ENCODE results near the gene TSPO. TPM values are rescaled to one million over a fixed set of nuclear protein-coding genes. Genes with fewer than 3 reads are reported as not detected.

Gene TSPO
- polyA plus RNA-seq, 1 of the 3 experiments (the other 2 are of a cell fraction) = 156 TPM

DNA sequence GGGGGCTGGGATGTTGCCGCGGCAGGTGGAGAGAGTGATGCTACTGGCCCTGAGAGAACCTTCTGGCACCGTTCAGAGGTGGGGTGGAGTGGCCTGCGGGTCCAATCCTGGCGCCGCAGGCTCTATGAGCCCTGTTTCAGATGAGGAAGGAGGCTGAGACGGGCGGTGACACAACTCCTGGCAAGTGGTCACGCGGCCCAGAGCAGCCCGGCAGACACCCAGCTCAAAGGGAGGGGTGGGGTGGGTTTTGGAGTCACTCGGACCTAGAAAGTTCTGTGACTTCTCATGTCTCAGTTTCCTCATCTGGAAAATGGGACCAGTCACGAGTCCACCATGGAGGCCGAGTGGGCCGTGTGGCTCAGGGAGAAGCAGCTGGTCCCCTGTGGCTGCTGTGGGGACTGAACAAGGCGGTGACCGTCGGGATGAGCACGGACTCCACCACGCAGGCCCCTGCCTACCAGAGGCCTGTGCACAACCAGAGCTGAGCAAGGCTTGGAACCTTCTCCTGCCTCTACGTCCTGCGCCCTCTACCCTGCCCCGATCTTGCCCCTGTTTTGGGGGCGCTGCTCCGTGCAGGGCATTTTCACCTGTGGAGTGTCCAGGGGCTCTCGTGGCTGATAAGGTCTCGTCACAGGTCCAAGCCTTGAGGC lies 3.7 kb downstream of the TSPO start:
- H3K36me3 ChIP-seq (replicated peaks in 1 of 2; ENCODE audit: control insufficient read depth in 1 of 2, insufficient read depth in 2 of 2, low read length in 1 of 2) = no peaks in the 10 kb centered on the region
- 100% methylated on average over 1 of the region's 27 CpGs for WGBS (ENCODE audit: low lambda C conversion rate)
- CTCF ChIA-PET = no interaction called here
- no peaks in the 10 kb centered on the region for H3F3A ChIP-seq (replicated peaks; ENCODE audit: insufficient read depth)
- no peak for DNase-seq
- no peak overlapping the region for H3K9ac ChIP-seq
- no peak overlapping the region for H3K4me2 ChIP-seq
- no peak overlapping the region for H2AFZ ChIP-seq (ENCODE audit: low read depth)
- H3K27ac ChIP-seq (ENCODE audit: low read depth in 2 of 2, low read length in 1 of 2) = no peak overlapping the region; a peak in 1 of 4 replicates
- no peaks in the 10 kb centered on the region for H3K9me3 ChIP-seq
- TF ChIP-seq, protein P1, sequence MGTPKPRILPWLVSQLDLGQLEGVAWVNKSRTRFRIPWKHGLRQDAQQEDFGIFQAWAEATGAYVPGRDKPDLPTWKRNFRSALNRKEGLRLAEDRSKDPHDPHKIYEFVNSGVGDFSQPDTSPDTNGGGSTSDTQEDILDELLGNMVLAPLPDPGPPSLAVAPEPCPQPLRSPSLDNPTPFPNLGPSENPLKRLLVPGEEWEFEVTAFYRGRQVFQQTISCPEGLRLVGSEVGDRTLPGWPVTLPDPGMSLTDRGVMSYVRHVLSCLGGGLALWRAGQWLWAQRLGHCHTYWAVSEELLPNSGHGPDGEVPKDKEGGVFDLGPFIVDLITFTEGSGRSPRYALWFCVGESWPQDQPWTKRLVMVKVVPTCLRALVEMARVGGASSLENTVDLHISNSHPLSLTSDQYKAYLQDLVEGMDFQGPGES (IDR thresholded peaks at IDR 0.05; ENCODE audit: low read depth, low read length) = no peak
- no peaks in the 10 kb centered on the region for H3K9me2 ChIP-seq
- POLR2A ChIA-PET = no interaction called here
- H3K79me2 ChIP-seq (ENCODE audit: insufficient read depth) = peaks cover 42% of the 10 kb centered on the region
- peaks cover 0 to 2% of the 10 kb centered on the region in 2 experiments; a peak in 1 of 4 replicates for H3K4me1 ChIP-seq (ENCODE audit: control insufficient read depth in 1 of 2, insufficient read depth in 2 of 2, low read depth in 1 of 2, low read length in 1 of 2)
- peaks cover 4% of the 10 kb centered on the region; the same call in 1 of the 2 replicates for H4K20me1 ChIP-seq (ENCODE audit: insufficient read depth)
- no peaks in the 10 kb centered on the region for H3K27me3 ChIP-seq (ENCODE audit: insufficient read depth)
- no peak overlapping the region for H3K4me3 ChIP-seq (ENCODE audit: low read depth in 2 of 2, low read length in 1 of 2)

- Histone ChIP-seq H3K27ac (ENCODE audit: low read depth in 2 of 2, low read length in 1 of 2) (no peak overlapping the region; a peak in 1 of 4 replicates), H3K9me3 (no peaks in the 10 kb centered on the region), H3K27me3 (ENCODE audit: insufficient read depth) (no peaks in the 10 kb centered on the region), H3F3A (replicated peaks; ENCODE audit: insufficient read depth) (no peaks in the 10 kb centered on the region), H3K4me1 (ENCODE audit: control insufficient read depth in 1 of 2, insufficient read depth in 2 of 2, low read depth in 1 of 2, low read length in 1 of 2) (peaks cover 0 to 2% of the 10 kb centered on the region in 2 experiments; a peak in 1 of 4 replicates), H3K9ac (no peak overlapping the region), H2AFZ (ENCODE audit: low read depth) (no peak overlapping the region), H3K36me3 (replicated peaks in 1 of 2; ENCODE audit: control insufficient read depth in 1 of 2, insufficient read depth in 2 of 2, low read length in 1 of 2) (no peaks in the 10 kb centered on the region), H3K4me2 (no peak overlapping the region), H3K9me2 (no peaks in the 10 kb centered on the region), H4K20me1 (ENCODE audit: insufficient read depth) (peaks cover 4% of the 10 kb centered on the region; the same call in 1 of the 2 replicates), H3K4me3 (ENCODE audit: low read depth in 2 of 2, low read length in 1 of 2) (no peak overlapping the region), H3K79me2 (ENCODE audit: insufficient read depth) (peaks cover 42% of the 10 kb centered on the region)
- no peak for DNase-seq
- ChIA-PET CTCF (no interaction called here), POLR2A (no interaction called here)
- WGBS (ENCODE audit: low lambda C conversion rate) = no CpG with 5 or more reads among the region's 5 CpGs
- no peak for TF ChIP-seq TAF1 (IDR thresholded peaks at IDR 0.05; ENCODE audit: borderline replicate concordance, low read depth, low read length)
- TF ChIP-seq RCOR1 (IDR thresholded peaks at IDR 0.05; ENCODE audit: low read length) = no peak
- no peak for TF ChIP-seq EP300 (IDR thresholded peaks at IDR 0.05; ENCODE audit: borderline replicate concordance in 1 of 2, low read depth in 1 of 2, low read length in 1 of 2)
- no peak for TF ChIP-seq TEAD4 (IDR thresholded peaks at IDR 0.05; ENCODE audit: borderline replicate concordance, insufficient read depth)
- no peak for TF ChIP-seq GABPA (IDR thresholded peaks at IDR 0.05; ENCODE audit: low read depth)
- TF ChIP-seq RFX5 (IDR thresholded peaks at IDR 0.05; ENCODE audit: low read length) = no peak
- no peak for TF ChIP-seq MXI1 (IDR thresholded peaks at IDR 0.05; ENCODE audit: low read depth, low read length)
- no peak for TF ChIP-seq POLR2AphosphoS5 (IDR thresholded peaks at IDR 0.05; ENCODE audit: low read depth, low read length)
- no peak for TF ChIP-seq FOXM1 (IDR thresholded peaks at IDR 0.05; ENCODE audit: low read depth)
- TF ChIP-seq EZH2phosphoT487 (IDR thresholded peaks at IDR 0.05; ENCODE audit: borderline replicate concordance, low read depth) = no peak
- no peak for TF ChIP-seq JUND (IDR thresholded peaks at IDR 0.05)
- TF ChIP-seq SIN3A (IDR thresholded peaks at IDR 0.05; ENCODE audit: borderline replicate concordance, low read depth, low read length) = no peak
- TF ChIP-seq, protein P1 (IDR thresholded peaks at IDR 0.05; ENCODE audit: low read depth, low read length) = no peak
- TF ChIP-seq RAD21 (IDR thresholded peaks at IDR 0.05; ENCODE audit: low read length) = no peak
- TF ChIP-seq RXRA (IDR thresholded peaks at IDR 0.05; ENCODE audit: borderline replicate concordance, low read depth) = no peak
- TF ChIP-seq, protein P2, sequence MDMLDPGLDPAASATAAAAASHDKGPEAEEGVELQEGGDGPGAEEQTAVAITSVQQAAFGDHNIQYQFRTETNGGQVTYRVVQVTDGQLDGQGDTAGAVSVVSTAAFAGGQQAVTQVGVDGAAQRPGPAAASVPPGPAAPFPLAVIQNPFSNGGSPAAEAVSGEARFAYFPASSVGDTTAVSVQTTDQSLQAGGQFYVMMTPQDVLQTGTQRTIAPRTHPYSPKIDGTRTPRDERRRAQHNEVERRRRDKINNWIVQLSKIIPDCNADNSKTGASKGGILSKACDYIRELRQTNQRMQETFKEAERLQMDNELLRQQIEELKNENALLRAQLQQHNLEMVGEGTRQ (IDR thresholded peaks at IDR 0.05; ENCODE audit: borderline replicate concordance, low read depth, low read length) = no peak
- TF ChIP-seq, protein P3, sequence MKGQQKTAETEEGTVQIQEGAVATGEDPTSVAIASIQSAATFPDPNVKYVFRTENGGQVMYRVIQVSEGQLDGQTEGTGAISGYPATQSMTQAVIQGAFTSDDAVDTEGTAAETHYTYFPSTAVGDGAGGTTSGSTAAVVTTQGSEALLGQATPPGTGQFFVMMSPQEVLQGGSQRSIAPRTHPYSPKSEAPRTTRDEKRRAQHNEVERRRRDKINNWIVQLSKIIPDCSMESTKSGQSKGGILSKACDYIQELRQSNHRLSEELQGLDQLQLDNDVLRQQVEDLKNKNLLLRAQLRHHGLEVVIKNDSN (IDR thresholded peaks at IDR 0.05; ENCODE audit: borderline replicate concordance, low read depth) = no peak
Measured at GRCh38 chr22:43155789-43156188, 4.4 kb downstream of the TSPO start.

Data from SK-N-SH (cell line).